Colonic mucosa (tissue), 4 donors: ENCODE measurements around the gene MYL5. TPM values are rescaled to one million over a fixed set of nuclear protein-coding genes. Genes with fewer than 3 reads are reported as not detected.

Experiments used
- DNase-seq: peaks from one replicate; pipeline ENCODE4 v3.0.0-alpha.2; 2020
- H3K27ac ChIP-seq: fragments of 200-600 bp; one replicate; pipeline ENCODE4 v1.8.0; 2021
- H3K27me3 ChIP-seq: fragments of 200-600 bp; one replicate; pipeline ENCODE4 v1.8.0; 2021
- H3K36me3 ChIP-seq: fragments of 200-600 bp; one replicate; pipeline ENCODE4 v1.8.0; 2021
- H3K4me1 ChIP-seq: fragments of 200-600 bp; one replicate; pipeline ENCODE4 v1.8.0; 2021; ENCODE audit warnings: mild to moderate bottlenecking
- H3K4me3 ChIP-seq: fragments of 200-600 bp; one replicate; pipeline ENCODE4 v1.8.0; 2021
- H3K9ac ChIP-seq, 2 donors: one replicate each; pipeline ENCODE4 v1.7.0; 2013; ENCODE audit warnings: control low read depth in 2 of 2, low read depth in 2 of 2, low read length in 2 of 2
- H3K9me3 ChIP-seq: fragments of 200-600 bp; one replicate; pipeline ENCODE4 v1.8.0; 2021
- CTCF ChIP-seq: fragments of 200-600 bp; IDR thresholded peaks from one replicate; pipeline ENCODE4 v1.8.0; 2022; ENCODE audit warnings: antibody characterized with exemption, mild to moderate bottlenecking
- intact Hi-C: fragments of 100-400 bp; cut with DNase I; formaldehyde crosslinking; loops from one replicate; pipeline ENCODE4 v1.14.1; 2022
- total RNA-seq, 2 donors: library from RNA; stranded (reverse); fragmentation: NEBNext Ultra II Directional in 1 of 2; extraction: Animal tissue kit (Norgen Biotek cat#: 25700) in 1 of 2; gene quantifications; one replicate each; pipeline ENCODE4 v1.2.1, GENCODE V29; 2021
- donor health status: healthy.
- donor health status: DM: no; HTN: no; CAD: no.
- donor health status: DM: no; HTN: no; CAD: no.

Gene MYL5
- total RNA-seq, 2 donors from 2014 or later: 17.3 to 53.6 TPM

GRCh38 chr4:661881-662761, 12.2 kb upstream of the MYL5 start:
- no peak for DNase-seq
- intact Hi-C loops: no loop called here
- Histone ChIP-seq H3K27me3 (no peaks in the 10 kb centered on the region), H3K4me3 (no peak overlapping the region), H3K4me1 (no peaks in the 10 kb centered on the region), H3K36me3 (no peaks in the 10 kb centered on the region), H3K9me3 (no peaks in the 10 kb centered on the region), H3K27ac (no peak overlapping the region), H3K9ac (no peak overlapping the region)
- no peak for TF ChIP-seq CTCF

- Histone ChIP-seq H3K9ac (peak overlapping the region in 1 of 2 donors; percentile 76), H3K4me3 (peak overlapping the region; percentile 48), H3K27ac (no peak overlapping the region), H3K27me3 (no peaks in the 10 kb centered on the region), H3K9me3 (no peaks in the 10 kb centered on the region), H3K4me1 (no peaks in the 10 kb centered on the region), H3K36me3 (no peaks in the 10 kb centered on the region)
- intact Hi-C loops: no loop called here
- no peak for DNase-seq
- no peak for TF ChIP-seq CTCF
These were observed 11.3 kb upstream of the MYL5 start for GRCh38 chr4:663046-663437.

GRCh38 chr4:663438-664428, 10.6 kb upstream of the MYL5 start:
- Histone ChIP-seq H3K9me3 (no peaks in the 10 kb centered on the region), H3K27me3 (no peaks in the 10 kb centered on the region), H3K4me3 (peak overlapping the region; percentile 48), H3K4me1 (no peaks in the 10 kb centered on the region), H3K9ac (peak overlapping the region; percentile 26 to 76), H3K27ac (no peak overlapping the region), H3K36me3 (no peaks in the 10 kb centered on the region)
- TF ChIP-seq CTCF: no peak
- DNase-seq: no peak
- intact Hi-C loops: no loop called here

GRCh38 chr4:664713-665231, 9.6 kb upstream of the MYL5 start:
- no peak overlapping the region for H3K4me3 ChIP-seq
- no peak for TF ChIP-seq CTCF
- intact Hi-C loops: no loop called here
- H3K9me3 ChIP-seq: no peaks in the 10 kb centered on the region
- no peaks in the 10 kb centered on the region for H3K27me3 ChIP-seq
- DNase-seq: no peak
- H3K9ac ChIP-seq: no peak overlapping the region
- H3K27ac ChIP-seq: no peak overlapping the region
- H3K4me1 ChIP-seq: no peaks in the 10 kb centered on the region
- no peaks in the 10 kb centered on the region for H3K36me3 ChIP-seq

- no peak overlapping the region for H3K4me3 ChIP-seq
- no peak overlapping the region for H3K9ac ChIP-seq
- no peak overlapping the region for H3K27ac ChIP-seq
- no peaks in the 10 kb centered on the region for H3K36me3 ChIP-seq
- intact Hi-C loops: no loop called here
- H3K9me3 ChIP-seq: no peaks in the 10 kb centered on the region
- no peaks in the 10 kb centered on the region for H3K27me3 ChIP-seq
- H3K4me1 ChIP-seq: no peaks in the 10 kb centered on the region
- TF ChIP-seq CTCF: no peak
- no peak for DNase-seq
These were observed 9.0 kb upstream of the MYL5 start for GRCh38 chr4:665381-665750.
